Endothelial cell of umbilical vein (primary cell): ENCODE results near the gene FREM1. TPM values are rescaled to one million over a fixed set of nuclear protein-coding genes. Genes with fewer than 3 reads are reported as not detected.

Source experiments
- BruUV-seq: library from RNA; stranded (reverse); fragments of 400-500 nt; replicated peaks from 2 replicates; lab custom pipeline; 2021; lab: Mats Ljungman, UMichigan
- CTCF ChIA-PET: fragments of 300-600, 350-600 bp; sonication (Branson Sonifier 250); formaldehyde crosslinking; loops from one replicate; lab custom pipeline; 2021; ENCODE audit warnings: antibody characterized with exemption, inconsistent platforms; lab: Charles Lee
- POLR2A ChIA-PET: fragments of 300-600, 350-600 bp; sonication (Branson Sonifier 250); formaldehyde crosslinking; loops from one replicate; lab custom pipeline; 2021; ENCODE audit warnings: antibody characterized with exemption, inconsistent platforms; lab: Charles Lee
- DNase-seq: peaks from one replicate; pipeline ENCODE4 v3.0.0-alpha.2; 2011; ENCODE audit warnings: low read depth, low spot score
- FAIRE-seq: peaks from 2 replicates; lab custom pipeline; 2011; peaks lifted over from hg19 to GRCh38; lab: Jason Lieb, UNC
- H2AFZ ChIP-seq: 2 replicates; pipeline ENCODE4 v1.6.0; 2012; ENCODE audit warnings: low read depth, low read length, control low read depth, inconsistent platforms
- H3K27ac ChIP-seq: 2 replicates; pipeline ENCODE4 v1.5.1; 2011; ENCODE audit warnings: low read depth, mild to moderate bottlenecking, control low read depth, low read length, moderate library complexity; ENCODE audit not compliant: insufficient read depth
- H3K27me3 ChIP-seq, 2 experiments: 2 replicates each; pipeline versions ENCODE4 v1.6.0 to v1.6.1; 2011; ENCODE audit warnings: low read length in 2 of 2, mixed read lengths in 1 of 2; ENCODE audit not compliant: control insufficient read depth in 2 of 2, insufficient read depth in 2 of 2
- H3K36me3 ChIP-seq, 2 experiments: 2 replicates in 1 of 2; 3 replicates in 1 of 2; pipeline ENCODE4 v1.5.1; 2011; ENCODE audit warnings: low read length in 2 of 2, mild to moderate bottlenecking in 1 of 2, moderate library complexity in 1 of 2; ENCODE audit not compliant: control insufficient read depth in 2 of 2, insufficient read depth in 2 of 2; ENCODE audit errors: extremely low read depth in 1 of 2
- H3K4me1 ChIP-seq: 3 replicates; pipeline ENCODE4 v1.5.1; 2011; ENCODE audit warnings: mild to moderate bottlenecking, low read length; ENCODE audit not compliant: control insufficient read depth, insufficient read depth; ENCODE audit errors: extremely low read depth
- H3K4me2 ChIP-seq: 2 replicates; pipeline ENCODE4 v1.6.1; 2011; ENCODE audit warnings: low read length, control low read depth, mixed read lengths; ENCODE audit not compliant: insufficient read depth
- H3K4me3 ChIP-seq, 3 experiments: fragments of 200-600 bp in 1 of 3; sonication (generic), shearing (Covaris generic) in 1 of 3; replicated peaks in 1 of 3; 2 replicates each; pipeline ENCODE4 v1.5.1; 2011 to 2016; ENCODE audit warnings: control low read depth in 3 of 3, low read length in 3 of 3, mild to moderate bottlenecking in 2 of 3, inconsistent platforms in 1 of 3, low read depth in 1 of 3, moderate library complexity in 1 of 3; ENCODE audit not compliant: insufficient read depth in 1 of 3
- H3K79me2 ChIP-seq: 2 replicates; pipeline ENCODE4 v1.6.0; 2012; ENCODE audit warnings: low read length, inconsistent platforms; ENCODE audit not compliant: control insufficient read depth, insufficient read depth
- H3K9ac ChIP-seq: replicated peaks from 2 replicates; pipeline ENCODE3; 2011; ENCODE audit warnings: low read length, control low read depth; ENCODE audit not compliant: insufficient read depth; ENCODE audit errors: extremely low read depth
- H3K9me1 ChIP-seq: replicated peaks from 3 replicates; pipeline ENCODE4 v1.6.0; 2011; ENCODE audit warnings: mild to moderate bottlenecking, low read length; ENCODE audit not compliant: control insufficient read depth, insufficient read depth; ENCODE audit errors: extremely low read depth
- H3K9me3 ChIP-seq: replicated peaks from 2 replicates; pipeline ENCODE4 v1.5.1; 2012; ENCODE audit warnings: low read length, inconsistent platforms; ENCODE audit not compliant: control insufficient read depth, insufficient read depth
- H4K20me1 ChIP-seq: replicated peaks from 2 replicates; pipeline ENCODE3; 2011; ENCODE audit warnings: mild to moderate bottlenecking, low read length; ENCODE audit not compliant: control insufficient read depth, insufficient read depth; ENCODE audit errors: extremely low read depth
- CTCF ChIP-seq, 2 donors: IDR thresholded peaks; 1 replicate in 1 of 2; 2 replicates in 1 of 2; pipeline ENCODE4 v1.5.1; 2011; ENCODE audit warnings: low read length in 2 of 2, mild to moderate bottlenecking in 2 of 2, moderate library complexity in 2 of 2, control low read depth in 1 of 2, inconsistent platforms in 1 of 2, low read depth in 1 of 2; ENCODE audit not compliant: insufficient read depth in 1 of 2; ENCODE audit errors: extremely low read depth in 1 of 2
- EZH2 ChIP-seq: IDR thresholded peaks from 2 replicates; pipeline ENCODE4 v1.6.1; 2012; ENCODE audit warnings: borderline replicate concordance, low read depth, mild to moderate bottlenecking, moderate library complexity, low read length, inconsistent platforms; ENCODE audit not compliant: severe bottlenecking
- FOS ChIP-seq: IDR thresholded peaks from 2 replicates; pipeline ENCODE4 v1.6.1; 2011; ENCODE audit warnings: mild to moderate bottlenecking, low read length, moderate library complexity, borderline replicate concordance; ENCODE audit not compliant: insufficient read depth
- GATA2 ChIP-seq: IDR thresholded peaks from 2 replicates; pipeline ENCODE4 v1.7.0; 2011; ENCODE audit warnings: low read depth, mild to moderate bottlenecking, moderate library complexity, mixed read lengths, low read length; ENCODE audit not compliant: insufficient read length, insufficient read depth
- JUN ChIP-seq: IDR thresholded peaks from 2 replicates; pipeline ENCODE4 v1.6.1; 2011; ENCODE audit warnings: borderline replicate concordance, low read depth; ENCODE audit not compliant: insufficient read length, insufficient read depth
- MYC ChIP-seq: IDR thresholded peaks from one replicate; pipeline ENCODE4 v1.6.1; 2011; ENCODE audit warnings: mild to moderate bottlenecking, low read depth, low read length
- POLR2A ChIP-seq: IDR thresholded peaks from 2 replicates; pipeline ENCODE4 v1.6.1; 2012; ENCODE audit warnings: low read depth, mild to moderate bottlenecking, control low read depth, low read length
- POLR2AphosphoS5 ChIP-seq: IDR thresholded peaks from 2 replicates; pipeline ENCODE4 v1.6.1; 2012; ENCODE audit warnings: low read depth, mild to moderate bottlenecking, control low read depth, low read length, moderate library complexity; ENCODE audit not compliant: insufficient read depth
- dilution Hi-C: fragments of 300-500 bp; cut with MboI; formaldehyde crosslinking; loops from one replicate; pipeline ENCODE4 v1.15.0; 2019; ENCODE audit warnings: low sequenced_read_pairs; ENCODE audit not compliant: extremely low pct_ligation_motif_present
- intact Hi-C: fragments of 100-400 bp; cut with micrococcal nuclease; formaldehyde crosslinking; loops from one replicate; pipeline ENCODE4 v1.10.0; 2022
- polyA plus RNA-seq, 4 experiments: library from polyadenylated mRNA; depleted of rRNA in 3 of 4; stranded (reverse) in 3 of 4; unstranded in 1 of 4; fragments of >200 nt; gene quantifications; 2 replicates each; pipeline versions ENCODE4 v1.2.1 to v1.2.3, GENCODE V29; 2011 to 2012; ENCODE audit warnings: missing spikeins in 1 of 4
- total RNA-seq: library from RNA; stranded (reverse); gene quantifications from 2 replicates; pipeline ENCODE4 v1.2.3, GENCODE V29; 2021
- TF ChIP-seq, protein P1 (sequence below): IDR thresholded peaks from 2 replicates; pipeline ENCODE4 v1.6.1; 2011; ENCODE audit not compliant: insufficient read depth, insufficient read length

FREM1 gene
- total and polyA plus RNA-seq, 2 donors (not counting 3 experiments of a cell fraction or from before 2014, with no cell fraction given), result 0.10 to 0.29 TPM

DNA sequence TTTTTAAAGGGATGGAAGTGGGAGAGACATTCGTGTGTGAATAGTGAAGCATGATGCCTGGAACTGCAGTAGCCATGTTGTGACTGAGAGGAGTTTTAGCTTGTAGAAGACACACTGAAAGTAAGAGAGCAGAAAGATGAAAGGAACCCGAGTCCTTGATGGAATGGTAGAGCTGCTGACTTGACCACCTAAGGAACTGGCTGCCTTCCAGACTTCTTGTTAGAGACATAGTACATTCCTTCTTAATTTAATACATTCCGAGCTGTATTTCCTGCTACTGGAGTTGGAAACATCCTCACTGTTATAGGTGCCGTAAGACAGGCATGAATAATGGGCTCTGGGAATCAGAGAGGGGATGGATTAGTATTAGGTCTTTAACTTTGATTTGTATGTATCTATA lies 195.1 kb downstream of the FREM1 start:
- no peaks in the 10 kb centered on the region for H3K79me2 ChIP-seq
- H4K20me1 ChIP-seq, result no peaks in the 10 kb centered on the region
- BruUV-seq, result no TSS peak
- FAIRE-seq (peak; percentile 42), DNase-seq (no peak)
- H3K4me3 ChIP-seq, result no peak overlapping the region
- no peaks in the 10 kb centered on the region for H3K27me3 ChIP-seq
- TF ChIP-seq, protein P1, sequence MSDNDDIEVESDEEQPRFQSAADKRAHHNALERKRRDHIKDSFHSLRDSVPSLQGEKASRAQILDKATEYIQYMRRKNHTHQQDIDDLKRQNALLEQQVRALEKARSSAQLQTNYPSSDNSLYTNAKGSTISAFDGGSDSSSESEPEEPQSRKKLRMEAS, result no peak
- no peak for TF ChIP-seq JUN
- TF ChIP-seq EZH2, result no peak
- no peak for TF ChIP-seq POLR2AphosphoS5
- TF ChIP-seq POLR2A, result no peak
- TF ChIP-seq GATA2, result no peak
- no peak for TF ChIP-seq FOS
- TF ChIP-seq MYC, result no peak
- TF ChIP-seq CTCF (IDR thresholded peaks at IDR 0.05; ENCODE audit: extremely low read depth in 1 of 2, insufficient read depth in 1 of 2, low read depth in 1 of 2, low read length in 2 of 2), result no peak
- no peak overlapping the region for H3K4me2 ChIP-seq
- H3K27ac ChIP-seq, result no peak overlapping the region
- intact Hi-C loops, result no loop called here
- no peak overlapping the region for H2AFZ ChIP-seq
- dilution Hi-C loops, result no loop called here
- POLR2A ChIA-PET, result no interaction called here
- H3K9me1 ChIP-seq, result no peaks in the 10 kb centered on the region
- CTCF ChIA-PET, result no interaction called here
- no peaks in the 10 kb centered on the region for H3K36me3 ChIP-seq
- H3K9me3 ChIP-seq, result no peaks in the 10 kb centered on the region
- H3K4me1 ChIP-seq, result no peaks in the 10 kb centered on the region
- H3K9ac ChIP-seq, result no peak overlapping the region
